ENCODE measurements around the gene LDLR.
"Not testable (repeated sequence)": the region's sequence is repeated elsewhere in the genome, so short reads cannot be mapped to it uniquely, and the experiment has no call there.

LDLR gene

DNA sequence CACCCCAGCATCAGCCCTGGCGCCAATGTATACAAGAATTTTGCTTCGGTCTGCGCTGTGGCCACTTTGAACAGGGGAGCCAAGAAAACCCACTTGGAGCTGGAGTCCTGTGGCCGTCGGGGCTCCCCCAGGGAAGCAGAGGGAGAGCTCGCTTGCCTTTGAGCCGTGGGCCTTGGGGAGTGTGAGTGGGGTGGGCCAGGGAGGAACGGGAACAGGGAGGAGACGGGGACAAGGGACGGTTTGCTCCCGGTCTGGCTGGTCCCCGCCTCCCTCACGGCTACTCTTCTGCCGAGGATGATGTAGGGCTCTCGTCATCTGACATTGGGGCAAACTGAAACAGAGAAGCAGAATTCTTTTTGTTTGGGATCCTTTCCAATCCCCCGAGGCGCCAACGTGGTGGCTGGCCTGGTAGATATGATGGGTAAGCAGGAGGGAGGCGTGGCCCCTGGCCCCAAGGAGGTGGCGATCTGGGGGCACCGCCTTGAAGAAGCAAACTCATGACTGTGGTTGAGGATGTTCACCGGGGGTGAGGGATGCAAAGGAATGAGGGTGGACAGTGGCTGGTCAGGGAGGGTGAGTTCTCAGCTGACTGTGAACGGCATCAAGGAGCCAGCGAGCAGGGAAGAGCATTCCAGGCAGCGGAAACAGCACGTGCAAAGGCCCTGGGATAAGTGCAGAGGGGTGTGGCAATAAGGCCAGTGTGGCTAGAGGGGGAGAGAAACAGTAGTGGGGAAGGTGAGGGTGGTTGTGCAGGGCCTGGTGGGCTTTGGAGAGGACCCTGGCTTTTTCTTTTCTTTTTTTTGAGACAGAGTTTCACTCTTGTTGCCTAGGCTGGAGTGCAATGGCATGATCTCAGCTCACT, 77.2 kb downstream of the LDLR start:
- FAIRE-seq (no peak), DNase-seq (ENCODE audit: insufficient read length, low spot score) (no peak)

DNA sequence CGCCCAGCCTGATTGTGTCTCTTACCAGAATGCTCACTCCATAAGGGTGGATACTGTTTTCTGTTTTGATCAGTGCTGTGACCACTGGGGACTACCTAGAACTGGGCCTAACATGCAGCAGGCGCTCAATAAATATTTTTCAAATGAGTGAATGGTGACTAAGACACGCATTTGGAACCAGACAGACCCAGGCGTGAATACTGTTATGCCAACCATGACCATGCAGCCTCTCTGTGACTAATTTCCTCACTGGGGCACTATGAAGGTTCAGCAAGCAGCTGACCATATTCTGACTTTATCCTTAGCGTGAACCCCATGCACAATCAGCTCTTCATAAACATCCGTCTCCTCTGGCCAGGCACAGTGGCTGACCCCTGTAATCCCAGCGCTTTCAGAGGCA, 79.3 kb downstream of the LDLR start:
- peak; percentile 84 for FAIRE-seq
- DNase-seq (ENCODE audit: insufficient read length, low spot score), result peak; percentile 54

- DNase-seq (ENCODE audit: insufficient read length, low spot score) (no peak), FAIRE-seq (peak; percentile 9)
These were observed 80.8 kb downstream of the LDLR start for GRCh38 chr19:11169896-11170678.

DNA sequence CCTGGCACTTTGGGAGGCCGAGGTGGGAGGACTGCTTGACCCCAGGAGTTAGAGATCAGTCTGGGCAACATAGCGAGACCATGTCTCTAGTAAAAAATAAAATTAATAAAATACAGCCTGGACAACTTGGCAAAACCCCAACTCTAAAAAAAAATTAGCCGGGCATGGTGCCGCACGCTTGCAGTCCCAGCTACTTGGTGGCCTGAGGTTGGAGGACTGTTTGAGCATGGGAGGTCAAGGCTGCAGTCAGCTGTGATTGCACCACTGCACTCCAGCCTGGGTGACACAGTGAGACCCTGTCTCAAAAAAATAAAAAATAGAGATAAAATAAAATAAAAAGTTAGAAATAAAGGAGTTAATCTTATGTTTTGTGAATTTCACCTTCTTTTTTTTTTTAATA, 81.9 kb downstream of the LDLR start:
- DNase-seq (ENCODE audit: insufficient read length, low spot score) (no peak), FAIRE-seq (no peak)

DNA sequence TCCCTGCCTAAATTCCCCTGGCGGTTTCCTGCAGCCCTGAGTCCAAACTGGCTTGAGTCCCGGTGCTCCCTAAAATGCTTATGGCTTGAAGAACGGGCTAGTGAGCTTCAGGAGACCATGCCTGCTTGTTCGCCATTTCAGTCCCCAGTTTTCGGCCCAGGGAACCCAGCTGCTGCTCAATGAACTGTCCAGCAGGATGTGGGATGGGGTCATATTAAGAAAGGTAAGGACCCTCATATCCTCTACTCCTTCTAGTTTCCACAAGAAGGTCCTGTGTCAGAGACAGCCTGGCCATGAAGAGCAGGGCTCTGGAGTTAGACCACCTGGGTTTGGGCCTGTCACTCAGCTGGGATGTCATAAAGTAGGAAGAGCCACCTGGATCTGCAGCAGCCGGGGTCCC, 83.3 kb downstream of the LDLR start:
- FAIRE-seq (no peak), DNase-seq (ENCODE audit: insufficient read length, low spot score) (no peak)

DNA sequence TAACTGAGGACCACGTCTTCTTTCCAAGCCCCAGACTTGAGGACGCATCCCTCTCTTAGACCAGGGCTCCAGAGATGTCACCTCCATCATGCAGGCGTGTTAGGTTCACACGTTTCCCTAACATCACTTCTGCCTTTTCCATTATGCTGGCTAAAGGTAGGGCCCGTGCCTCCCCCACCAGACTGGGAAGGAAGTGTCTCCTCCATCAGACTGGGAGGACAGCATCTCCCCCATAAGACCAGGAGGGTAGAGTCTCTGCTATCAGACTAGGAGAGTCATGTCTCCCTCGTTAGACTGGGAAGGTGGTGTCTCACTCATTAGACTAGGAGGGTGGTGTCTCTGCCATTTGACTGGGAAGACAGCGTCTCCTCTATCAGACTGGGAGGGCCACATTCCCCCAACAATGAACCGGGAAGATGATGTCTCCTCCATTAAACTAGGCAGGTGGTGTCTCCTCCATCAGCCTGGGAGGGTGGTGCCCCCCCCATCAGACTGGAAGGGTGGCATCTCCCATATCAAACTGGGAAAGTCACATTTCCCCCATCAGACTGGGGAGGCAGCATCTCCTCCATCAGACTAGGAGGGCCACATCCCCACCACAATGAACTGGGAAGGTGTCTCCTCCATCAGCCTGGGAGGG, 84.4 kb downstream of the LDLR start:
- DNase-seq (ENCODE audit: insufficient read length, low spot score) (no peak), FAIRE-seq (no peak)

- FAIRE-seq (peak; percentile 80), DNase-seq (ENCODE audit: insufficient read length, low spot score) (no peak)
These were observed 85.1 kb downstream of the LDLR start for GRCh38 chr19:11174336-11174735.

- DNase-seq (ENCODE audit: insufficient read length, low spot score), result no peak
- FAIRE-seq, result no peak
These were observed 86.7 kb downstream of the LDLR start for GRCh38 chr19:11175920-11176319.

DNA sequence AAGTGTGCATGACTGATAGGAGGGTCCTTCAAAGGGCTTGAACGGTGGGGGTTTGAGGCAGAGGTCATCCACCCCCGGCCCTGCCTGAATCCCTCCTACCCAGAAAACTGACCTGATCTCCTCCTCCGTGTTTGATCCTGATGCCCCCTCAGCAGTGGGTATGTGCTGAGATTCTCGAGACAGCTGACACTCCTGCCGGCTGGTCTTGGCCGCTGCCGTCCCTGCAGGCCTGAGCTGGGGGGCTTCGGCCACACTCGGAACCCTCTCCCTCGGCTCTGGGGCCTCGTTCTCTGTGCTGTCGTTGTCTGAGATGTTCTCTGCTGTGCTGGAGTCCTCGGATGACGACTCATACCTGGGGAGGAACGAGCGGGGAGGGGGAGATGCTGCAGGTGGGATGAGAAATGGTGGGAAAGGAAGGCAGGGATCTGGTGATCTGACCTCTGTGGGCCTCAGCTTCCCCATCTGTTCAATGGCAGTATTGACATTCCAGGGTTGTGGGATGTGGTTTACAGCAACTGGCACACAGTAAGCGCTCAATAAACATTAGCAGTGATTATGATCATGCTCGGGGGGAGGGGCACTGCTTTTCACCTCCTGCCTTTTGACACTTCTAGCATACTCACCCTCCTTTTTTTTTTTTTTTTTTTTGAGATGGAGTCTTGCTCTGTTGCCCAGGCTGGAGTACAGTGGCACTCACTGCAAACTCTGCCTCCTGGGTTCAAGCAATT, 87.4 kb downstream of the LDLR start:
- FAIRE-seq (peak; percentile 13), DNase-seq (ENCODE audit: insufficient read length, low spot score) (no peak)

- FAIRE-seq, result no peak
- no peak for DNase-seq (ENCODE audit: insufficient read length, low spot score)
These were observed 88.3 kb downstream of the LDLR start for GRCh38 chr19:11177592-11177991.

DNA sequence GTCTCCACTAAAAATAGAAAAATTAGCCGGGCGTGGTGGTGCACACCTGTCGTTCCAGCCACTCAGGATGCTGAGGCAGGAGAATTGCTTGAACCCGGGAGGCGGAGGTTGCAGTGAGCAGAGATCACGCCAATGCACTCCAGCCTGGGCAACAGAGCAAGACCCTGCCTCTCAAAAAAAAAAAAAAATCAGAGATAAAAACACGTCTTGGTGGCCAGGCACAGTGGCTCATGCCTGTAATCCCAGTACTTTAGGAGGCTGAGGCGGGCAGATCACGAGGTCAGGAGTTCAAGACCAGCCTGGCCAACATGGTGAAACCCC, 89.8 kb downstream of the LDLR start:
- FAIRE-seq; DNase-seq (ENCODE audit: insufficient read length, low spot score): not testable (repeated sequence)

DNA sequence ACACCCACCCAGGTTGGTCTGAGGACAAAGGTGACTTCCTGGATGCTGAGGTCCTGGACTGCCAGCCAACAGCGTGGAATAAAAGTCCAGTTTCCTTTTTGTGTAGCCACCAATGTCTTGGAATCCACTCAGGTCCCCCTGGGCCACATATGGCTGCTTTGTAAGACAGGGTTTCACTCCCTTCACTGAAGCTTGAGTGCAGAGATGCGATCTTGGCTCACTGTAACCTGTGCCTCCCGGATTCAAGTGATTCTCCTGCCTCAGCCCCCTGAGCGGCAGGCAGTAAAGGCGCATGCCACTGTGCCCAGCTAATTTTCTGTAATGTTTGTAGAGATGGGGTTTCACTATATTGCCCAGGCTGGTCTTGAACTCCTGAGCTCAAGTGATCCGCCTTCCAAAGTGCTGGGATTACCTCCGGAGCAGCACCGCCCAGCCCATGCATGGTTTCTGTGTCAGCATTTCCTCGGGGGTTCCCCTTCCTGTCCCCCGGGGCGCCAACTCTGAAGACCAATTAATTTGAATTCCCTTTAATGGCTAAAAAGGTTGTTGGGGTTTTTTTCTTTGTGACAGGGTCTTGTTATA, 90.5 kb downstream of the LDLR start:
- DNase-seq (ENCODE audit: insufficient read length, low spot score), result no peak

DNA sequence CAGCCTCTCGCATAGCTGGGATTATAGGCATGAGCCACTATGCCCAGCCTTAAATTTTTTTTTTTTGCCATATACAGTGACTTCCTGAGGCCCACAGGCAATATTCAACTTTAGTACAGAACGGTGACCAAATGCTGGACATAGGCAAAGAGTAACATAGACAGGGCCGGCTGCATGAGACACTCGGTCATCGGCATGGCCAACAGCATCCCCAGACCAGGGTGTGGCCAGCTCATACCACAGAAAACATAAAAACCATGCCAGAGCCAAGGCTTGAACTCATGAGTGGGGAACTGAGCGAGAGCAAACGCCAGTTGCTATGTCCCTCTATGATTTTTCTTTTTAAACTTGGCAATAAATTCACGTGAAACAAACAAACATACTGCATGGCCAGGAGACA, 91.1 kb downstream of the LDLR start:
- FAIRE-seq (no peak), DNase-seq (ENCODE audit: insufficient read length, low spot score) (no peak)

More for the DNA sequence above, 90.5 kb downstream of the LDLR start:
- FAIRE-seq, result no peak

- not testable (repeated sequence) for DNase-seq (ENCODE audit: insufficient read length, low spot score); FAIRE-seq
These were observed 91.7 kb downstream of the LDLR start for GRCh38 chr19:11180975-11181374.

DNA sequence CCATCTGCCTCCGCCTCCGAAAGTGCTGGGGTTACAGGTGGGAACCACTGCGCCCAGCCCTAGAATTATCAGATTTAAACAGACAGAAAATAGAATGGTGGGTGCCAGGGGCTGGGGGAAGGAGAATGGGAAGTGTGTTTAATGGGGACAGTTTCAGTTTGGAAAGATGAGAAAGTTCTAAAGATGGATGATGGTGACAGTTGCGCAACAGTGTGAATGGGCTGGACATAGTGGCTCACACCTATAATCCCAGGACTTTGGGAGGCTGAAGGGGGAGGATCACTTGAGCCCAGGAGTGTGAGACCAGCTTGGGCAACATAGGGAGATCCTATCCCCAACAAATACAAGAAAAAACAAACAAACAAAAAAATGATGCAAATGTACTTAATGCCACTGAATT, 92.2 kb downstream of the LDLR start:
- no peak for DNase-seq (ENCODE audit: insufficient read length, low spot score)

More for the DNA sequence above, 92.2 kb downstream of the LDLR start:
- FAIRE-seq, result no peak
